Liver (tissue), 9 donors: Measurements from ENCODE around the gene PPP2R2C. TPM values are rescaled to one million over a fixed set of nuclear protein-coding genes. Genes with fewer than 3 reads are reported as not detected.

Source experiments
- DNase-seq: peaks from one replicate; pipeline ENCODE4 v3.0.0-alpha.2; 2017; ENCODE audit warnings: low spot score
- H3K27ac ChIP-seq, 2 donors: one replicate each; pipeline ENCODE4 v1.7.0; 2013; ENCODE audit warnings: inconsistent platforms in 2 of 2, low read length in 2 of 2, control low read depth in 1 of 2, low read depth in 1 of 2, mild to moderate bottlenecking in 1 of 2
- H3K27me3 ChIP-seq, 4 donors: one replicate each; pipeline versions ENCODE4 v1.6.1 to v1.7.0; 2013; ENCODE audit warnings: low read length in 3 of 4, inconsistent platforms in 1 of 4, mild to moderate bottlenecking in 1 of 4, moderate library complexity in 1 of 4; ENCODE audit not compliant: control insufficient read depth in 4 of 4, insufficient read depth in 4 of 4
- H3K36me3 ChIP-seq, 4 donors: one replicate each; pipeline versions ENCODE4 v1.6.1 to v1.7.0; 2013; ENCODE audit warnings: low read length in 3 of 4, mild to moderate bottlenecking in 3 of 4, low read depth in 1 of 4, moderate library complexity in 1 of 4; ENCODE audit not compliant: control insufficient read depth in 4 of 4, insufficient read depth in 3 of 4
- H3K4me1 ChIP-seq, 4 donors: one replicate each; pipeline versions ENCODE4 v1.6.1 to v1.7.0; 2013; ENCODE audit warnings: low read length in 3 of 4, mild to moderate bottlenecking in 3 of 4, moderate library complexity in 1 of 4; ENCODE audit not compliant: control insufficient read depth in 4 of 4, insufficient read depth in 4 of 4
- H3K4me3 ChIP-seq, 3 donors: one replicate each; pipeline versions ENCODE4 v1.6.1 to v1.7.0; 2013; ENCODE audit warnings: low read length in 3 of 3, control low read depth in 1 of 3, low read depth in 1 of 3, mild to moderate bottlenecking in 1 of 3
- H3K9ac ChIP-seq, 2 donors: one replicate each; pipeline ENCODE4 v1.7.0; 2013; ENCODE audit warnings: low read length in 2 of 2, mild to moderate bottlenecking in 2 of 2, moderate library complexity in 2 of 2, control low read depth in 1 of 2, low read depth in 1 of 2
- H3K9me3 ChIP-seq, 4 donors: one replicate each; pipeline versions ENCODE4 v1.6.1 to v1.7.0; 2013; ENCODE audit warnings: low read length in 3 of 4; ENCODE audit not compliant: control insufficient read depth in 4 of 4
- ATF3 ChIP-seq: IDR thresholded peaks from 2 replicates; pipeline ENCODE4 v1.6.1; 2016; ENCODE audit warnings: antibody characterized with exemption
- CTCF ChIP-seq: fragments of 150-350 bp; IDR thresholded peaks from 2 replicates; pipeline ENCODE4 v1.5.1; 2017; ENCODE audit warnings: improper control_type of control experiment, low read depth, low read length; ENCODE audit not compliant: missing input control
- EGR1 ChIP-seq, 2 donors: IDR thresholded peaks; 2 replicates each; pipeline ENCODE4 v1.6.1; 2016 to 2018; ENCODE audit warnings: antibody characterized with exemption in 2 of 2, low read depth in 2 of 2
- FOXA1 ChIP-seq: IDR thresholded peaks from 2 replicates; pipeline ENCODE4 v1.6.1; 2016; ENCODE audit warnings: antibody characterized with exemption
- FOXA2 ChIP-seq: IDR thresholded peaks from 2 replicates; pipeline ENCODE4 v1.6.1; 2016; ENCODE audit warnings: antibody characterized with exemption
- GABPA ChIP-seq, 2 donors: IDR thresholded peaks in 1 of 2; conservative IDR thresholded peaks in 1 of 2; 2 replicates each; pipeline ENCODE4 v1.6.1; 2016; ENCODE audit warnings: antibody characterized with exemption in 2 of 2, mild to moderate bottlenecking in 1 of 2, moderate library complexity in 1 of 2
- HNF4A ChIP-seq, 2 donors: conservative IDR thresholded peaks; 2 replicates each; pipeline ENCODE4 v1.6.1; 2016; ENCODE audit warnings: antibody characterized with exemption in 2 of 2, mild to moderate bottlenecking in 2 of 2
- HNF4G ChIP-seq: IDR thresholded peaks from 2 replicates; pipeline ENCODE4 v1.6.1; 2016; ENCODE audit warnings: antibody characterized with exemption
- JUND ChIP-seq, 2 donors: IDR thresholded peaks; 2 replicates each; pipeline ENCODE4 v1.6.1; 2016; ENCODE audit warnings: antibody characterized with exemption in 2 of 2
- NR2F2 ChIP-seq: IDR thresholded peaks from 2 replicates; pipeline ENCODE4 v1.6.1; 2016; ENCODE audit warnings: antibody characterized with exemption
- RAD21 ChIP-seq, 2 donors: IDR thresholded peaks; 2 replicates each; pipeline ENCODE4 v1.6.1; 2016; ENCODE audit warnings: antibody characterized with exemption in 2 of 2, mild to moderate bottlenecking in 2 of 2
- REST ChIP-seq: IDR thresholded peaks from 2 replicates; pipeline ENCODE4 v1.6.1; 2016; ENCODE audit warnings: antibody characterized with exemption, mild to moderate bottlenecking
- RXRA ChIP-seq, 2 donors: IDR thresholded peaks; 2 replicates each; pipeline ENCODE4 v1.6.1; 2017 to 2018; ENCODE audit warnings: antibody characterized with exemption in 2 of 2, mild to moderate bottlenecking in 1 of 2
- SP1 ChIP-seq: IDR thresholded peaks from 2 replicates; pipeline ENCODE4 v1.6.1; 2018; ENCODE audit warnings: antibody characterized with exemption, mild to moderate bottlenecking
- TAF1 ChIP-seq: conservative IDR thresholded peaks from 2 replicates; pipeline ENCODE4 v1.6.1; 2016; ENCODE audit warnings: antibody characterized with exemption, mild to moderate bottlenecking
- YY1 ChIP-seq: IDR thresholded peaks from 2 replicates; pipeline ENCODE4 v1.6.1; 2016; ENCODE audit warnings: antibody characterized with exemption, mild to moderate bottlenecking
- ZBTB33 ChIP-seq: IDR thresholded peaks from 2 replicates; pipeline ENCODE4 v1.6.1; 2016; ENCODE audit warnings: antibody characterized with exemption
- WGBS: extraction: QIAGEN DNeasy Blood & Tissue Kit; methylation state at CpG from one replicate; pipeline ENCODE4 v1.1.7; 2013; 5-methylcytosine and 5-hydroxymethylcytosine counted together
- polyA plus RNA-seq, 2 donors: library from polyadenylated mRNA; stranded (reverse) in 1 of 2; unstranded in 1 of 2; fragments of 200-250 nt in 1 of 2; fragments of >200 nt in 1 of 2; fragmentation: Nextera tagmentation in 1 of 2; extraction: Ambion mirVana in 1 of 2; gene quantifications; one replicate each; pipeline versions ENCODE4 v1.2.1 to v1.2.3, GENCODE V29; 2013 to 2015
- total RNA-seq, 2 donors: library from RNA; depleted of rRNA; stranded (reverse); fragments of >200 nt; gene quantifications; one replicate each; pipeline ENCODE4 v1.2.3, GENCODE V29; 2014
- TF ChIP-seq, protein P1 (sequence below): IDR thresholded peaks from 2 replicates; pipeline ENCODE4 v1.6.1; 2016; ENCODE audit warnings: antibody characterized with exemption
- donor health status: healthy.
- donor health status: healthy.
- donor health status: healthy.
- donor health status: healthy.
- donor health status: healthy.

PPP2R2C gene
- total and polyA plus RNA-seq, 4 donors = under 0.01 to 0.01 TPM; not detected in 2

GRCh38 chr4:6362896-6363295, 109.5 kb downstream of the PPP2R2C start:
- Histone ChIP-seq H3K27me3 (no peaks in the 10 kb centered on the region), H3K4me1 (no peaks in the 10 kb centered on the region), H3K27ac (no peak overlapping the region), H3K36me3 (no peaks in the 10 kb centered on the region), H3K9ac (no peak overlapping the region), H3K9me3 (peaks cover 0 to 3% (median 0%) of the 10 kb centered on the region in 4 donors), H3K4me3 (no peak overlapping the region)
- 30% methylated on average over 8 of the region's 8 CpGs for WGBS
- no peak for TF ChIP-seq YY1
- peak; percentile 99 for TF ChIP-seq REST
- no peak for TF ChIP-seq TAF1
- TF ChIP-seq JUND (IDR thresholded peaks at IDR 0.05) = no peak
- TF ChIP-seq RAD21 (IDR thresholded peaks at IDR 0.05) = no peak
- DNase-seq = peak; percentile 55

GRCh38 chr4:6362243-6362885, 110.0 kb downstream of the PPP2R2C start:
- DNase-seq = no peak
- Histone ChIP-seq H3K4me1 (no peaks in the 10 kb centered on the region), H3K27me3 (no peaks in the 10 kb centered on the region), H3K36me3 (no peaks in the 10 kb centered on the region), H3K9ac (no peak overlapping the region), H3K4me3 (no peak overlapping the region), H3K27ac (no peak overlapping the region), H3K9me3 (peaks cover 0 to 3% (median 0%) of the 10 kb centered on the region in 4 donors)
- WGBS = 63% methylated on average over 7 of the region's 7 CpGs
- TF ChIP-seq EGR1 (IDR thresholded peaks at IDR 0.05; ENCODE audit: low read depth in 2 of 2) = no peak
- no peak for TF ChIP-seq RXRA (IDR thresholded peaks at IDR 0.05)
- TF ChIP-seq REST = no peak
- TF ChIP-seq RAD21 (IDR thresholded peaks at IDR 0.05) = no peak
- no peak for TF ChIP-seq FOXA1
- no peak for TF ChIP-seq NR2F2
- TF ChIP-seq HNF4G = no peak
- no peak for TF ChIP-seq TAF1
- TF ChIP-seq CTCF = no peak
- TF ChIP-seq GABPA (IDR thresholded peaks at IDR 0.05 in 1 of 2, conservative IDR thresholded peaks at IDR 0.05 in 1 of 2) = no peak
- no peak for TF ChIP-seq HNF4A (conservative IDR thresholded peaks at IDR 0.05)
- no peak for TF ChIP-seq JUND (IDR thresholded peaks at IDR 0.05)
- TF ChIP-seq, protein P1, sequence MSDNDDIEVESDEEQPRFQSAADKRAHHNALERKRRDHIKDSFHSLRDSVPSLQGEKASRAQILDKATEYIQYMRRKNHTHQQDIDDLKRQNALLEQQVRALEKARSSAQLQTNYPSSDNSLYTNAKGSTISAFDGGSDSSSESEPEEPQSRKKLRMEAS = no peak
- TF ChIP-seq SP1 = no peak
- TF ChIP-seq YY1 = no peak
- no peak for TF ChIP-seq FOXA2
- TF ChIP-seq ATF3 = no peak
- no peak for TF ChIP-seq ZBTB33
